ENCODE results near the gene SLC22A17.

SLC22A17 gene

DNA sequence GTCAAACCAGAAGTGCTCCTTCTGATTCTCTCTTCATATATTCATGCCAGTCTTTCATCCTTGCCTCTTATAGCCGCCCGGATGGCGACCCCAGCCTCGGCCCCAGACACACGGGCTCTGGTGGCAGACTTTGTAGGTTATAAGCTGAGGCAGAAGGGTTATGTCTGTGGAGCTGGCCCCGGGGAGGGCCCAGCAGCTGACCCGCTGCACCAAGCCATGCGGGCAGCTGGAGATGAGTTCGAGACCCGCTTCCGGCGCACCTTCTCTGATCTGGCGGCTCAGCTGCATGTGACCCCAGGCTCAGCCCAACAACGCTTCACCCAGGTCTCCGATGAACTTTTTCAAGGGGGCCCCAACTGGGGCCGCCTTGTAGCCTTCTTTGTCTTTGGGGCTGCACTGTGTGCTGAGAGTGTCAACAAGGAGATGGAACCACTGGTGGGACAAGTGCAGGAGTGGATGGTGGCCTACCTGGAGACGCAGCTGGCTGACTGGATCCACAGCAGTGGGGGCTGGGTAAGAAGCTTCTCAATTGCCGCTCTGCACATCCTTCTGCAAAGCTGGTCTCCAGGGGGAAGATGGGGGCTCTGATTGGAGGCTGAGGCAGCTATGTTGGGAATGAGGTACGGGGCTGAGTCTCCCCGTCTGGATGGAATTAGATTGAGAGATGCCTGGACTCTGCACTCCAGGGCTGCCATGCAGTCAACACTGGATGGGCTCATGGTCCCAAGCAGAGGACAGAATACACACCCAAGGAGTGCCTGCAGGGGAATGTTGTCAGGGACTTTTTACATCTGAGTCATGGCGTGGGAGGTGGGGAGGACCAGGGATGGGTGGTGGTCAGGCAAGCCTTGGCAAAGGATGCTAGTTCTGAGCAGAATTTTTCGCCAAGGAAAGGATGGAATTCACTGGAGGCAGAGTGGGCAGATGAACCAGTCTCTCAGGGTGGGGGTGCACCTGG is 44.7 kb downstream of the SLC22A17 start:
- DNase-seq (ENCODE audit: low spot score), result peak; percentile 40

DNA sequence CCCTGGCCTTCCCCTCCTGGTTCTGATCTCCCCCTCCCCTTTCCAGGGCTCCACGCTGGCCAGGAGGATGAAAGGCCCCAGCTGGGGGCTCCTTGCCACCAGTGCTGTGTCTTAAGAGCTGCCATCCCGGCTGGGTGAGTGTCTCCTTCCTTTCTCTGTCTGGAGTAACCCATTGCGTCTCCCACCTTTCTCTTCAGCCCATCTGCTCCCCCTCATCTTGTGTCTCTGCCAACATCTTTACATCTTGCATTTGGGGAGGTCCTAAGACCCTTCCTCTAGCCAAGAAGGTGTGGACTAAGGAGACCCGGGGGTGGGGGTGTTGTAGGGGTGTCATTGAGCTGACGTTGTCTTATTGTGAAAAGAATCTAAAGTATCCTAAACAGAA is 45.5 kb downstream of the SLC22A17 start:
- no peak for DNase-seq (ENCODE audit: low spot score)

DNA sequence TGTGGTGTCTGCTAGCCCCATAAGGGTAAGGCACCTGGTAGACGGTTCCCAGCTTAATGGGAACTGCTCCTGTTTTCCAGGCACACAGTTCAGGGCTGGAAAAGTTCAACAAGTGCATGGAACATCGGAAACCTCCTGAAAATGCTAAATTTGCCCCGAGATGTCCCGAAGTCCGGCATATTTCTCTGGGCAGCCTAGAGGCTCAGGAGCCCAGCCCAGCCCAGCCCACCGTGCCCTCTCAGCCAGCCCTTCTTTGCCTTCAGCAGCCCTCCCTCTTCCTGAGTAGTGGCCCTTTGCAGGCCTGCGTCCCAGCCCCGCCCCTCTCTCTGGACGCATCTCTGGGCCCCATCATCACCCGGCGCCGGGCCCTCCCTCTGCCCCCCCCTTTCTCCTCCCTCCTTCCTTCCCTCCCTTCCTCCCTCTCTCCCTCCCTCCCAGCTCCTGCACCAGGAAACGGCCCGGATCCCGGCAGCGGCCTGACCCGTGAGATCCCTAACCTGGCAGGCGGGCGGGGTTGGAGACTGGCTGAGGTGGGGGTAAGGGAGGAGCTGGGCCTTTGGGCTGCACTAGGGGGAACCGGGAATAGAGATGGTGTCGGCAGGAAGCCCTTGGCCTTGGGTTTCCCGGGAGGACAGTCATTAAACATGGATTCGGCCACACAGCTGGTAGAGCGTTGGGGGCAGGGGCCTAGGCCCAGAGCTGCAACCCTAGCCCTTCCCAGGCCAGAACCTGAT is 46.1 kb downstream of the SLC22A17 start, which contains the start of gene BCL2L2:
Gene BCL2L2, plus strand, starts transcription at position 422 of the 734 bp plus-strand sequence. CDS start 935 bp downstream, outside the sequence.
- peak; percentile 90 for DNase-seq (ENCODE audit: low spot score)

DNA sequence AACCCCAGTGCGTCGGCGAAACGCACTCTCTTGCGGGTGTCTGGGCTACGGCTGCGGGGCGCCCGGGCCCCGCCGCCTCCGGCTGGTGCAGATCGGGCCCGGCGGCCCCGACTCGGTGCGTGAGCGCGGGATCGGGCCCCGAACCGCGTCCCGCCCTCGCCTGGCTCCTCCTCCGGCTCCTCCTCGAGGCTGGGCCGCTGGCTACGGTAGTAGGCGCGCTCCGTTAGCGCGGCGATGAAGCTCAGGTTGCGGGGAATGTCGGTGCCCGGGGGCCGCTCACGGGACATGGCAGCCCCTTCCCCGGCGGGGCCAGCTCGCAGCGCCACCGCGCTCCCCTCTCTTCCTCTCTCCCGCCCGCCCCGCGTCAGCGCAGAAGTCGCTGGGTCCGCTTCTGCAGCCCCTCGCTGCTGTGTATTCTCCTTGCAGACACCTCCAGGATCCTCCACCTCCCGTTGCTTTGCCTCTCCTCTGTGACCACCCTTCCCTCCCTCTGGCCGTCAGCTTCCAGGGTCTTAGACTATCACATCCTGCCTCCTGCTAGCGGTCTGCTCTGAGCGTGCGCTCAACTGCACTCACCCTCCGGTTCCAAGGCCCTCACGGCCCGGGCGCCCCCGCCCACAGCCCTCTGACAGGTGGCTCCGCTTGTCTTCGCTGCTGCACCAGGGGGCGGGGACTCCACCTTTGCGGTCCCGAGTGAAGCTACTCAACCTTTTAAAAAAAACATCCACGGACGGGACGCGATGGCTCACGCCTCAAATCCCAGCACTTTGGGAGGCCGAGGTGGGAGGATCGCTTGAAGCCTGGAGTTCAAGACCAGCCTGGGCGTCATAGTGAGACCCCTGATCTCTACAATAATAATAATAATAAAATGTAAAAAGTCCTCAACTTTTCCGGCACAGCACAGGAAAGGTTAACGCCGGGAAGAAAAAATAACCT is 50.1 kb downstream of the SLC22A17 start, which contains the start of gene PPP1R3E:
Gene PPP1R3E, minus strand, starts transcription at position 570 of the 936 bp plus-strand sequence. Its CDS starts 283 bp downstream, at position 287.
- DNase-seq (ENCODE audit: low spot score), result peak; percentile 77

DNA sequence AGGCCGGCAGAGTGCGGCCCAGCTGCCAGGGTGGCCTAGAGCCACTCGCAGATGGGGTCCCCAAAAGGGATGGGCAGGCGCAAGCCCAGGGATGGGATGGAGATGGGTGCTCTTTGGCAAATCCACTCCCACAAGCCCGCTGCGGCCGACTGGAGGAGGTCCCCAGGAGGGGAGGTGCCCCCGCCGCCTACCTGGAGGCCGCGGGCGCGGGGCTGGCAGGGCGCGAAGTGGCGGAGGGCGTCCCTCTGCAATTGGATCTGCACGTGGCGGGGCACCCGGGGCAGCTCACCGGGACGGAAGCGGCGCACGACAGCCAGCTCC is 50.8 kb downstream of the SLC22A17 start:
- DNase-seq (ENCODE audit: low spot score), result no peak

DNA sequence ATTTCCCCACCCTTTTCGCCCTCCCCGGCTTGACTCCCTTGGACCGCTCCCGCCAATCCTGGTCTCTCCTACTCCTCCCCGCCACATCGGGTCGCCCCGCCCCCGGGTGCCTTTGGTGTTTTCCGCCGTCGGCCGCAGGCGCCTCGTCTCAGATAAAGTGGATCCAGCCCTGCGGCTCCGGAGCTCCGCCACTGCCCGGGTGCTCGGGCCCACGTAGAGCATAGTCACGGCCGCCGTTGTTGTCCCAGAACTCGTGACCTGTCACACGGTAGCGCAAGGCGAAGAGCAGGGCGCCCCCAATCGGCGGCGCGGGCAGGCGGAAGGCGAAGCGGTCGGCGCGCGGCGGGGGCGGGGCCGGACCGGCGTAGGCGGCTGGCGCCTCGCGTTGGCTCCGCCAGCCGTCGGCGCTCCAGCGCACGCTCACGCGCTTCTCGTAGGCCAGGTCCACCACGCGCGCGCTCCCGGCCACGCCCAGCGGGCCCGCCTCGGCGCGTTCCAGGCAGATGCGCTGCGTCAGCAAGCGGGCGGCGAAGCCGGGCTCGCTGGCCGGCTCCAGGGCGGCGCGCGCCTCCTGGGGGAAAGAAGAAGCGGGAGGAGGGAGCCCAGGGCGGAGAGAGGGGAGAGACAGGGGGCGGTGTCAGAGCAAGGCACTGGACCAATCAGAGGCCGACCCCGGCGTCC is 51.3 kb downstream of the SLC22A17 start:
- peak; percentile 98 for DNase-seq (ENCODE audit: low spot score)

DNA sequence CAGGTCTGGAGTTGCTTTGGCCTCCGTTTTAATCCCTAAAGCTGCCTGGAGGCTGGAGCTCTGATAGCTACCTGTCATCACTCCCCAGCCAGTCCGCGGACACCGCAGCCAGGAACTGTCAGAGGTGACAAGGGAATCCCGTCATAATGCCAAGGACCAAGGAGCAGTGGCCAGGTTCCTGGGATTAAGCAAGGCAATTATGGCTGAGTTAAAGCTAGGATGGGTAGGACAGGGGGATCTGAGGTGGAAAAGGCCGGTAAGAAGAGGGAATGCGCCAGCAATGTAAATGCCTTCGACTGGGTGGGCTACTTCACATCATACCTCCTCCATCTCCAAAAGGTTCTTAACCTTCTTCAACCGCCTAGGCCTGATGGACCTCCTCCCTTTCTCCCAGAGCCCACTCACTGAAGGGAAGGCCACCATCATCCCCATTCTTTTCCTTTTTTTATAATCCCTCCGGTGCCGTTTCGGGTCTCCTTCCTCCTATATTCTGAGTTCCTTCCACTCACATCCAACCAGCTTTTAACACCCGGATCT is 51.9 kb downstream of the SLC22A17 start:
- DNase-seq (ENCODE audit: low spot score), result no peak

DNA sequence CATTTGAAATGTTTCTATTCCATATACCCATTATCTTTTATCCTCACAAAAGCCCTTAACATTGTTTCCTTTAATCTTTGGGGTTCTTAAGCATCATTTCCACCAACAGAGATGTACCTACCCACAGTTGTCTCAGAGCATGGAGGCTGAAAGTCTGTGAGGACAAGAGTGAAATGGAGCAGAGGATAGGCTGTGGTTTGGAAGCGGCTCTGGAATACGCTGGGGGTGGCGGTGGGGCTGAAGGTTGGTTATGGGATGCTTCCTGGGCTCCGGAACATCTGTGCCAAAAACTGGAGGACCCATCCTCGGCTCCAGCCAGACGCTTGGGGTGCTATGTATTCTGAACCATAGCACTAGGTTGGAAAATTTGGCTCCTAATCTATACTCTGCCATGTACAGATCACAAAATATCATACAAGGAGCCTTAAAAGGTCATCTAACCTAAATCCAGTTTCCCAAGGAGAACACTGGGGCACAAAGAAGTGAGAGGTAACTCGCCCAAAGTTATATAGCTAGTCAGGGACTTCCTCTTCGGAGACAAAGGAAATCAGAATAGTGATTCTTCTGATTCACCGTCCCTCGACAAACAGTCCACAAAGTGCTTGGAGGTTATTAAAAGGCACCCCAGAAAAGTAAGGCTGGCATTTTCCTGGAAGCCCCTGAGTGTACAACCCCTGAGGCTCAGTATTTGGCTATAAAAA is 52.6 kb downstream of the SLC22A17 start:
- no peak for DNase-seq (ENCODE audit: low spot score)

DNA sequence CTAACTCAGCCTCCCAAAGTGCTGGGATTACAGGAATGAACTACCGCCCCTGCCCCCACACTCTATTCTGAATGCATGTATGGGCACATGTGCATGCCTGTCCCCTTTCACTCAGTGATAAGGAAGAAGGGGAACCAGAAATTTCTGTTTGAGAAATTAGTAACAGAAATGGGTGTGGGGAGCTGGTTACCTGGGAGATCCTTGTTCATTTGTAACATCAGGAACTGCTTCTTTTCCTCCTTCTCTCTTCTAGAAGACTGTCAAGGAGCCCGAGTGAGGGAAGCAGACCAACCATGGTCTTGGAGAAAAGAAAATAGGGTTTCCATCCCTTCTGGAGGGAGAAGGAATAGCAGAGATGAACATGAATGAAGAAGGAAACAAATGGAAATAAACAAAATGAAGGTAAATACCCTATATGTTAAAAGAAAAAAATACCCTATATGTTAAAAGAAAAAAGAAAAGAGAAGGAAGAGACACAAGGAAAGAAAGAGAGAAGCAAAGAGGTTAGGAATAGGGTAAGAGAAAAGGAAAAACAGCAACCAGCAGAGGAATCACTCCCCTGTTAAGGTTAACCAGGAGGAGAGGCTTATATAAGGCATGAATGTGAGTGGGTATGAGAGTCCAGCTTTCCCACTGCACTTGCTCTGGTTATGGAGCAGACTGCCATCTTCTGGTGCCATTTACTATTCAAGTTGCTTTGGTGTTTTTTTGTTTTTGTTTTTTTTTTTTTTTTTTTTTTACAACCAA is 53.3 kb downstream of the SLC22A17 start:
- peak; percentile 27 for DNase-seq (ENCODE audit: low spot score)

DNA sequence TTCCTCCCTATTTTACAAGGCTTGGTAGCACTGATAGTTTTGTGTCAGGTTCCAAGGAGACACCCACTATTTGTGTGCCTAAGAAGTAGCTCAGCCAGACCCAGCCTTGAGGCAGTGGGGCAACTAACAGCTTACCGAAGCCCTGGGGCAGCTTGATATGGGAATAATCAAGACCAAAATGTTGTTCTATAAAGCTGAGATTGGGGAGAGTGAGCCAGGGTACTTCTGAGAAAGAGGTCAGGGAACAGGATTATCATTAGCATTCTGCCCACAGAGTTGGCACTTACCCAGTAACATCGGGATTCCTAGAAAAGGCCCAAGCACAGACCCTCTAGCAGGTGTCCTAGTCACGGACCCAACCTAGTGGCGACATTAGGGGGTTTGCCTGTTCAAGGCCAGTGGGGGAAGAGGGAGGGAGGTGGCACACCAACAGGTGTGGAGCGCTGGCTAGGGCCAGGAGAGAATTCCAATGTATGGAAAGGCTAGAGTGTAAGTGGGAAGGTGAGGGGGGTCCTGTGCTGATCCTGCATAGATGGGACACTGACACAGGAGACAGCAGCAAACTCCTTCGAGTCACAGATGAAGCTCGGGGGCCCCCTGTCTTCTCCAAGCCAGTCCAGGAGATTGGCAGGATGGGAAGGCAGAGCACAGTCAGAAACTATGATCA is 54.9 kb downstream of the SLC22A17 start:
- no peak for DNase-seq (ENCODE audit: low spot score)

DNA sequence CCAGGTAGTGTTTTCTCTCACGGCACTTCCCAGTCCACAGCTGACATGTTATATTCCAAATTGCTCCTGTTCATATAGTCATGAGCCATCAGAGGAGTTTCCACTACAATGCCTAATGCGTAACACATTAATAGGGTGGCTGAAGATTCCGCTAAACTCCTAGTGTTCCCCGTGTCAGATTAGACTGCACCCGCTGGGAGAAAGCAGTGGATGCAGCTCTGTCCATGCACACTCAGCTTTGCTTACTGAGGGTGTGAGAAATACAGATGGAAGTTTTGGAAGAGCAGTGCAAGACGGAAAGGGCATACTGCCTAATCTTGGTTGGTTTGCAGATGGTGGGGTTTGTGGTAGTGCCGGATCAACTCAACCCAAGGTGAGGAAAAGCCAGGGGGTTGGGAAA is 55.6 kb downstream of the SLC22A17 start:
- no peak for DNase-seq (ENCODE audit: low spot score)

Measured in GM03348 (cell line).